ENCODE data around the gene SH3RF3. TPM values are rescaled to one million over a fixed set of nuclear protein-coding genes. Genes with fewer than 3 reads are reported as not detected.

SH3RF3 gene
- total and polyA plus RNA-seq, 9 of the 15 experiments (the other 6 are each of a cell fraction or from before 2014, with no cell fraction given): 0.02 TPM; not detected in 8

DNA sequence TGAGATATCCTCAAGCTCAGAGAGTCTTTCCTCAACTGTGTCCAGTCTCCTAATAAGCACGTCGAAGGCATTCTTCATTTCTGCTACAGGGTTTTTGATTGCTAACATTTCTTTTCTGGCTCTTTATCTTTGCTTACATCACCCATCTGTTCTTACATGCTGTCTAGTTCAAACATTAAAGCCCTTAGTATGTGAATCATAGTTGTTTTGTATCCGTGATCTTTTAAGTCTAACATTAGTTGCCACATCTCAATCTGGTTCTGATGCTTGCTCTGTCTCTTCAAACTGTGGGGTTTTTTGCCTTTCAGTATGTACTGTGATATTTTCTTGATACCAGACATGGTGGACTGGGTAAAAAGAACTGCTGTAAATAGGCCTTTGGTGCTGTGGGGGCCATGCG, 235.2 kb downstream of the SH3RF3 start (continued):
- TF ChIP-seq PTTG1 (tag; IDR thresholded peaks at IDR 0.05; ENCODE audit: low read depth) (no peak), POU5F1 (IDR thresholded peaks at IDR 0.05; ENCODE audit: borderline replicate concordance, low read depth, low read length, partially characterized antibody) (no peak), SUPT5H (IDR thresholded peaks at IDR 0.05) (no peak), ETV6 (IDR thresholded peaks at IDR 0.05; ENCODE audit: borderline replicate concordance in 1 of 2, low read depth in 2 of 2, low read length in 1 of 2) (no peak), ETV6 (CRISPR knock-in tag; IDR thresholded peaks at IDR 0.05; ENCODE audit: borderline replicate concordance) (no peak), STAT5B (CRISPR knock-in tag; IDR thresholded peaks at IDR 0.05) (no peak), TSC22D4 (tag; IDR thresholded peaks at IDR 0.05) (no peak)

- FAIRE-seq (no peak), ATAC-seq (no peak), DNase-seq (ENCODE audit: extremely low read depth in 1 of 4, low spot score in 3 of 4) (no peak)
- H3K4me3 ChIP-seq: no peak overlapping the region
- in situ Hi-C loops (cut with MboI) (no loop called here), intact Hi-C loops (cut with micrococcal nuclease) (no loop called here)
- no peak overlapping the region for H2AFZ ChIP-seq (ENCODE audit: low read depth, low read length)
- H3K4me1 ChIP-seq (replicated peaks in 1 of 2; ENCODE audit: control insufficient read depth in 2 of 2, insufficient read depth in 2 of 2, low read length in 2 of 2): no peaks in the 10 kb centered on the region
- no TSS peak for BruUV-seq (replicated peaks)
- ChIA-PET POLR2A (no interaction called here), CTCF (ENCODE audit: low intra/inter-chr PET ratio) (no interaction called here)
- no peaks in the 10 kb centered on the region for H3K9me3 ChIP-seq (replicated peaks; ENCODE audit: control insufficient read depth, insufficient read depth, low read depth, low read length)
- peaks cover 0 to 11% of the 10 kb centered on the region in 2 experiments; a peak in 2 of 5 replicates for H3K27me3 ChIP-seq (ENCODE audit: control insufficient read depth in 2 of 2, insufficient read depth in 2 of 2, low read length in 2 of 2)
- H3K36me3 ChIP-seq (ENCODE audit: control insufficient read depth, insufficient read depth, low read length): no peaks in the 10 kb centered on the region
- H3K79me2 ChIP-seq (ENCODE audit: control insufficient read depth, insufficient read depth, low read length): no peaks in the 10 kb centered on the region
- H4K20me1 ChIP-seq (replicated peaks; ENCODE audit: control insufficient read depth, insufficient read depth, low read length): no peaks in the 10 kb centered on the region
- no peak overlapping the region for H3K4me2 ChIP-seq (ENCODE audit: insufficient read depth, low read length)
- TF ChIP-seq DNMT1 (IDR thresholded peaks at IDR 0.05) (no peak), E2F3 (CRISPR knock-in tag; IDR thresholded peaks at IDR 0.05) (no peak), EHMT2 (IDR thresholded peaks at IDR 0.05) (no peak), ZNF655 (CRISPR knock-in tag; IDR thresholded peaks at IDR 0.05) (no peak), ZC3H11A (IDR thresholded peaks at IDR 0.05; ENCODE audit: low read depth, low read length) (no peak), GABPB2 (CRISPR knock-in tag; conservative IDR thresholded peaks at IDR 0.05) (no peak)
- TF ChIP-seq, protein P1, sequence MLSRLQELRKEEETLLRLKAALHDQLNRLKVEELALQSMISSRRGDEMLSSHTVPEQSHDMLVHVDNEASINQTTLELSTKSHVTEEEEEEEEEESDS (CRISPR knock-in tag; IDR thresholded peaks at IDR 0.05): no peak
- TF ChIP-seq, protein P2, sequence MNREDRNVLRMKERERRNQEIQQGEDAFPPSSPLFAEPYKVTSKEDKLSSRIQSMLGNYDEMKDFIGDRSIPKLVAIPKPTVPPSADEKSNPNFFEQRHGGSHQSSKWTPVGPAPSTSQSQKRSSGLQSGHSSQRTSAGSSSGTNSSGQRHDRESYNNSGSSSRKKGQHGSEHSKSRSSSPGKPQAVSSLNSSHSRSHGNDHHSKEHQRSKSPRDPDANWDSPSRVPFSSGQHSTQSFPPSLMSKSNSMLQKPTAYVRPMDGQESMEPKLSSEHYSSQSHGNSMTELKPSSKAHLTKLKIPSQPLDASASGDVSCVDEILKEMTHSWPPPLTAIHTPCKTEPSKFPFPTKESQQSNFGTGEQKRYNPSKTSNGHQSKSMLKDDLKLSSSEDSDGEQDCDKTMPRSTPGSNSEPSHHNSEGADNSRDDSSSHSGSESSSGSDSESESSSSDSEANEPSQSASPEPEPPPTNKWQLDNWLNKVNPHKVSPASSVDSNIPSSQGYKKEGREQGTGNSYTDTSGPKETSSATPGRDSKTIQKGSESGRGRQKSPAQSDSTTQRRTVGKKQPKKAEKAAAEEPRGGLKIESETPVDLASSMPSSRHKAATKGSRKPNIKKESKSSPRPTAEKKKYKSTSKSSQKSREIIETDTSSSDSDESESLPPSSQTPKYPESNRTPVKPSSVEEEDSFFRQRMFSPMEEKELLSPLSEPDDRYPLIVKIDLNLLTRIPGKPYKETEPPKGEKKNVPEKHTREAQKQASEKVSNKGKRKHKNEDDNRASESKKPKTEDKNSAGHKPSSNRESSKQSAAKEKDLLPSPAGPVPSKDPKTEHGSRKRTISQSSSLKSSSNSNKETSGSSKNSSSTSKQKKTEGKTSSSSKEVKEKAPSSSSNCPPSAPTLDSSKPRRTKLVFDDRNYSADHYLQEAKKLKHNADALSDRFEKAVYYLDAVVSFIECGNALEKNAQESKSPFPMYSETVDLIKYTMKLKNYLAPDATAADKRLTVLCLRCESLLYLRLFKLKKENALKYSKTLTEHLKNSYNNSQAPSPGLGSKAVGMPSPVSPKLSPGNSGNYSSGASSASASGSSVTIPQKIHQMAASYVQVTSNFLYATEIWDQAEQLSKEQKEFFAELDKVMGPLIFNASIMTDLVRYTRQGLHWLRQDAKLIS (CRISPR knock-in tag; IDR thresholded peaks at IDR 0.05): no peak
- H3K27ac ChIP-seq (ENCODE audit: extremely low read depth, low read depth, low read length): no peak overlapping the region
- H3K9me1 ChIP-seq (ENCODE audit: control insufficient read depth, insufficient read depth, low read length): no peaks in the 10 kb centered on the region
- no peak overlapping the region for H3K9ac ChIP-seq (ENCODE audit: insufficient read depth in 1 of 2, low read depth in 2 of 2, low read length in 2 of 2)
- WGBS (ENCODE audit: insufficient coverage, low coverage, missing lambda C conversion rate): 0% methylated on average over 3 of the region's 3 CpGs
Observed at GRCh38 chr2:109365131-109365530, 236.1 kb downstream of the SH3RF3 start.
